Dermis blood vessel endothelial cell (primary cell): Measurements from ENCODE around the gene ESYT2. TPM values are rescaled to one million over a fixed set of nuclear protein-coding genes. Genes with fewer than 3 reads are reported as not detected.
A peak's percentile ranks its signal among the peaks of the same experiment; 100 is the strongest.

Experiments used
- DNase-seq: peaks from one replicate; pipeline ENCODE4 v3.0.0; 2010
- total RNA-seq: library from RNA; depleted of rRNA; stranded (reverse); fragments of >200 nt; gene quantifications from 2 replicates; pipeline ENCODE4 v1.2.3, GENCODE V29; 2014

ESYT2 gene
- total RNA-seq, 1 donor from 2014 or later = 67.6 TPM

DNA sequence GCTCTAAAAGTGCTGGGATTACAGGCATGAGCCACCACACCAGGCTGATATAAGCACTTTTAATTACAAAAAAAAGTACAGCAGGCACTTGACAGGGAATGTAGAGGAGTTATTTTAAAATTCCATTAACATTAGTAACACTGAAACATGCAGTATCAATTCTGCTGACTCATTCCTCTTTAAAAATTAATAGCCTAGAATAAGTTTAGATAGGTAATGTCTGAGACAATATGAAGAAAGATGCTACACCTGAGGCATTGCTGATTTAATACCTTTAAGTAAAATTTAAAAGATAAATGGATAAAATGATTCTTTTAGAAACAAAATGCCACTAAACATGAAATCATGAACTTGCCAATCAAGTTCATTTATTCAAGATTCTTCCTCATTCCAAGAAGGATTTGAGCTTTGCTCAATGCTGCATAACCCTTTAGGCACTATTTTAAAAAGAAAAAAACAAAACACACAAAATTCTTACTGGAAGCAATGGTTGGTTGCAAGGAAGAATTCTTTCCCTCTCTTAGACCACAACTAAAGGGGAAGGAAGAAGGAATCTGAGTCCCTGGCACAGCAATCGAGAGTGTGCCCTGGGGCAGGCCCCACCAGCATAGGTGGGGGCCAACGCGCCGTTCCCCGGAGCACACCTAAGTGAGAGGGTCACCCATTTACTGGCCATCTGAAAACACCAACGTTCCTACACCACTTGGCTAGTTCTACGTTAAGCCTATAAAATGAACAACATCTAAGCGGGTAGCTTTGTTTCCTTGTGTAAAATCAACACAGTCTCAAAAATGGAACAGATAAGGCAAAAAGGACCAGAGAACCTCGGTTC lies 26.6 kb downstream of the ESYT2 start:
- no peak for DNase-seq

GRCh38 chr7:158798741-158799140 lies 30.6 kb downstream of the ESYT2 start:
- DNase-seq = no peak

GRCh38 chr7:158796667-158797066 lies 32.6 kb downstream of the ESYT2 start:
- DNase-seq = peak; percentile 49

DNA sequence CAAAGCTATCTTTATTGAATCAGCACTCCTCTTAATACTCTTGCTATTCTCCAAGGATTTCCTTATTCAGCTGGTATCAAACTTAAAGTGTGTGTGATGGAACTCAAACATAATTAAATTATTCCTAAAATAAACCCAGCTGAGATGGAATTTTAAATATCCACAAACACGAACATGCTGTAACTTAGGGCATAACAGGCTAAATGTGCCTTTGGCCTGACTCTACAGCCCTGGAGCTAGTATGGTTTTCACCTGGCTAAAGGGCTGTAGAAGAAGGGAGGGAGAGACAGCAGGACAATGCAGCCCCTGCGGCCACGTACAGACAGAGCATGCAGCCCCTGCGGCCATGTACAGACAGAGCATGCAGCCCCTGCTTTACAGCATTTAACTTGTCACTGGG lies 34.0 kb downstream of the ESYT2 start:
- no peak for DNase-seq

DNA sequence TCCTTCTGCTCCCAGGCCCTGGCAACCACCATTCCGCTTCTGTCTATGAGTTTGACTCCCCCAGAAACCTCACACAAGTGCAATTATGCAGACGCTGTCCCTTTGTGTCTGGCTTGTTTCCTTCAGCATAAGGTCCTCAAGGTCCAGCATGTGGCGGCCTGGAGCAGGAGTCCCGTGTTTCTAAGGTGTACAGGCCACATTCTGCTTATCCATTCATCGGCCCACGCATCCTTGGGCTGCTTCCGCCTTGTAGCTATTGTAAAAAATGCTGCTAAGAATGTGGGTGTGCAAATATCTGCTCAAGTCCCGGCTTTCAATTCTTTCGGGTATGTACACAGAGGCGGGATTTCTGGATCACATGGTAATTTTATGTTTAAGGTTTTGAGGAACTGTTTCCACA lies 38.2 kb downstream of the ESYT2 start:
- DNase-seq = no peak

DNA sequence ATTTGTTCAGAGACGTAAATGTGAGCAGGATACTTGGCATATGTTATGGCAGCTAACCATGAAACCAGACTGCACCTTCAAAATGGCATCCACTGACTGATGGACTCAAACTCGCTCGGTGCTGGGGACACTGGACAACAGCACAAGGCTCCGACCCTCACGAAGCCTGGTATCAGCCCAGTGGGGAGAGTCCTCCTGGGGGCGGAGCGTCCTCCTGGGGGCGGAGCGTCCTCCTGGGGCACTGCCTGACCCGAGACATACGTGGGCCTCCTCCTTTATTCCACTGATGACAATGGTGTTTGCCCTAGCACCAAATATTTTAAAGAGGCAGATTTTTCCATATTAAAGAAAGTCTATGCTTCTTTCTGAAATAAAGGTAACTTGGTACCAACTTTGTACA lies 39.5 kb downstream of the ESYT2 start:
- no peak for DNase-seq

DNA sequence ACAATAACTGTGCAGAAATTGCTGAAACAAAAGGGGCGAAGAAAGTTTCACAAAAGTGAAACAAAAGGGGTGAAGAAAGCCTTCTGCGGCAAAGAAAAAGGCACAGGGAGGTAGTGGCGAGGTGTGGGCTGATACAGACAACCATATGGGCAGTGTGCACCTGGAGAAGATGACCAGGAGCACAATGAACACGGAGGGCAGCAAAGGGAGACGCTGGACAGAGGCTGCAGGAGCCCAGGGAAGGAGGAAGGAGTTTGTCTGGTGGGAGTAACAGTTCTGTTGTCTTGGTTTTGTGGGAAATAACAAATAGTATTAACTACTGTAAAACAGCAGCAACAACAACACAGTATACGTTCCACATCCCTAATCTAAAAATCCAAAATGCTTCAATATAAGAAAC lies 42.4 kb downstream of the ESYT2 start:
- no peak for DNase-seq

- no peak for DNase-seq
Observed at GRCh38 chr7:158784270-158784669, 45.0 kb downstream of the ESYT2 start.

DNA sequence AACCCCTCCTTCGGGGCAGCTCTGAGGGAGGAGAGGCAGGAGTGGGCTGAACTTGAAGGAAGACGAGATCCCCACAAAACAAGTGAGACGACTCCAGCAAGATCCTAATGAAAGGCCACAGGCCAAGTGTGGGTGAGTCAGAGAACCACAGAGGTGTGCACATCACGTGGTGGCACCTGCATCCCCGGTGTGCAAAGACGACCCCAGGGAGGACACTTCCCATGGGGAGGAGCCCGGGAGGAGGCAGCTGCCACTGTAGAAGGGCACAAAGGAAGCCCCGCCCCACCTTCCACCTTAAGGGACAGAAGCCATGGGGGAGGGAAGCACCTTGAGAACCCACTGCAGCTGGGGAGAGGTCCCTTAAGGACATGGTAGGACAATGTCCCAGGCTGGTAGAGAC lies 45.7 kb downstream of the ESYT2 start:
- no peak for DNase-seq

- peak; percentile 85 for DNase-seq
Observed at GRCh38 chr7:158782761-158783401, 46.4 kb downstream of the ESYT2 start.

GRCh38 chr7:158781974-158782664 lies 47.2 kb downstream of the ESYT2 start:
- no peak for DNase-seq

GRCh38 chr7:158781217-158781973 lies 47.9 kb downstream of the ESYT2 start:
- no peak for DNase-seq

DNA sequence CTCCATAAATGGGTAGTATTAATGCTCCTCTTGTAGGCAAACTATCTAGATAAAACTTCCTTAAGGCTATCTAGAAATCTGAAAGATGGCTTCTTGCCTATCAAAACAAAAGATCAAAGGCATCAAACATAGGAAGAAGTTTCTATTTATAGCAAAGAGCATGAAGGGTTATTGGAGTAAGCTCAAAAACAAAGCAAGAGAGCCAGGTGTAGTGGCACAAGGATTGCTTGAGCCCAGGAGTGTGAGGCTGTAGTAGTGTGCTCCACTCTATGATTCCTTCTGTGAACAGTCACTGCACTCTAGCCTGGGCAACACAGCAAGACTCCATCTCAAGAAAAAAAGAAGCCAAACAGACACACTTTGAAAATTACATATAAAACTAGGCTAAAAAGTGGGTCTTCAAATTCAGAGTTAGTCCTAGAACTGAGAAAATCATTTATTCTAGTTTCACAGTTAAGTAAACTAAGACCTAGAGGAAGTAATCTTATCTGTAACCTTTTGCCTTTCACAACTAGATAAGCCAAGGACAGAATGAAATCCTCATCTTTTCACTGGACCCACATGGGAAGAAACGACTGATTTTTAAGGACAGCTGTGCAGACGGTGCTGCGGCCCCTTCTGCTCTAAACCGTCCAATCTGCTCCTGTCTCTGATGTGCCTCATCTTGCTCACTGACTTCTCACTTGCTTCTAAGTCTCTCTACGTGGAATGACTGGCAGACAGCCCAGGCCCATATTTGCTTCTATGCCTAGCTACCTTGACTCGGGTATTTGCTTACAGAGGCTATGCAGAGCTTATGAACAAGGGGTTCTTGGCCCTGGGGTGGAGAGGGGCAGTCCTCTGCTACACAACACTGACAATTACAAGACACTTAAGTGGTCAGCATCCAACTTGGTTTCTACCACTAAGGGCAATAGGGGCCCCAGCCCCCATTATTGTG lies 50.0 kb downstream of the ESYT2 start:
- peak; percentile 34 for DNase-seq

DNA sequence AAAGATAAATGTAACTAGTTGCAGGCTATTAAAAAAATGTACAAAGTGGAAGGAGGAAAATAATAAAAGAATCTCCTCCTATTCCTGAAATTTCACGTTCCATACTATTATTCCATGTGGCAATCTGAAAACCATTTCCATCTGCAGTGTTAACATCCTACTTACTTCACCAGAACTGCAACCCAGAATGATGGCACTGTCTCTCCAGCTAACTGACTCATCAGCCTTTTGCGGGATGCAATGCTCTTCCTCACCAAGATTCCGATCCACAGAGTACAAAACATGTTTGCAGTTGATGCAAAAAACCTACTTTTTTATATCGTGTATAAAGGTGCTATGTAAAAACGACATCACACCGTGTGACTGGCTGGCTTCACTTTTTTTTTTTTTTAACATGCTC lies 50.8 kb downstream of the ESYT2 start:
- no peak for DNase-seq

- no peak for DNase-seq
Observed at GRCh38 chr7:158777793-158778192, 51.5 kb downstream of the ESYT2 start.

DNA sequence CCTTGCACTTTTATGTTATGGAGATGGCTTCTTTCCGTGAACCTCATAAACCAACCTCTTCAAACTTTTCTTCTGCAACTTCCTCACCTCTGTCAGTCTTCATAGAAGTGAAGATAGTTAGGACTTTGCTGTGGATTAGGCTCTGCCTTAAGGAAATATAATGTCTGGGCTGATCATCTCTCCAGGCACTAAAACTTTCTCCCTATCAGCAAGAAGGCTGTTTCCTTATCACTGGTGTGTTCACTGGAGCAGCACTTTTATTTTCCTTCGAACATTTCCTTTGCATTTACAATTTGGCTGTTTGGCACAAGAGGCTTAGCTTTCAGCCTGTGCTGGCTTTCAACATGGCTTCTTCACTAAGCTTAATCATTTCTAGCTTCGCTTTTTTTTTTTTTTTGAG lies 52.8 kb downstream of the ESYT2 start:
- no peak for DNase-seq

DNA sequence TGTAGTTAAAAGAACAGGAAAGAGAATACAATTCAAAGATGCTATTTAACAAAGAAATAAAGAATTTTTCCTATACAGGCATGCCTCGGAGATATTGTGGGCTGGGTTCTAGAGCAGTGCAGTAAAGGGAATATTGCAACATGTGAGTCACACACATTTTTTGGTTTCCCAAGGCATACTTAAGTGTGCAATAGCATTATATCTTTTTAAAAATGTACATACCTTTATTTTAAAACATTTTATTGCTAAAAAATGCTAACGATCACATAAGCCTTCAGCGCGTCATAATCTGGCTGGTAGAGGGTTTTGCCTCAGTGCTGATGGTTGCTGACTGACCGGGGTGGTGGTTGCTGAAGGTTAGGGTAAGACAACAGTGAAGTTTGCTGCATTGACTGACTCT lies 54.4 kb downstream of the ESYT2 start:
- DNase-seq = no peak

DNA sequence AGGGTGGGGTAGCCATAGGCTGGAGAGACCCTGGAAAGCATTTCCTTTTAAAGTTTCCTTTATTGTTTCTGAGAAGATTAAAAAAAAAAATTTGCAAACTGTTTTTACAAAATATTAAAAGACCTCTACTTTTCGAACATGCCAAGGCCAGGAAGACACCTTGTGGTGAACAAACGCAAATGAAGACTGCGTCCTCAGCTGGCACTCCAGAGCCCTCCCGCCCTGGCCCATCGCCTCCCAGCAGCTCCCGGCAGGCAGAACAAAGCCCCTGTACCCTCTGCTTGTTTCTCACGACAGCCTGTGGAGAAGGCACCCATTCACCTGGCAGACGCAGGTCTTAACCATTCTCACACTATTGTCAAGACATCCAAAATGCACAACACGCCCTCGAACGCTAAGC lies 56.4 kb downstream of the ESYT2 start:
- peak; percentile 52 for DNase-seq

DNA sequence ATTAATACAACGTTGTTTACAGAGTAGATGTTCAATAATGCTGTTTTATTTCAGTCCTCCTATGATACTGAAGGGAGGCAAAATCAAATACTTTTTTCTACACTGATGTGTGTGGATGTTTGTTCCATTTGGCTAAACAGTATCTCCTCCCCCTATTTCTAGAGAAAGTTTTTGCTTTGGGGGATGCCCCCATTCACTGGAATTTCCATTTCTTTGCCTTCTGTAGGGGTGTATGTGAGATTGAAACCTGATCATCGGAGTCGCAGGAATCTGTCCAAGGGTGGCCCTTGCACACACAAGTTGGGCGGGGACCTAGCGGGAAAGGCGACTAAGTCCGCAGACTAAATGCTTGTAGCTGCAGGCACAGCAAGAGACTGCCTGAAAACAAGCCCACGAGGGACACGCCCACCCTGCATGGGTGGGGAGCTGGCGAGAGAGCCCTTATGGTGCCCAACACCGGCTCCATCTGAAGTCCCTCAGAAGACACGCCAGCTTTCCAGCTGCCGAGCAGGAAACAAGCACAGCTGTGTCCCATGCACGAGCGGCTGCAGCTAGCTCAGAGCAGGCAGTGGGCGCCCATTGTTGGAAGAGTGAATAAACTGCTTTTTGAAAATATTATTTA lies 58.0 kb downstream of the ESYT2 start:
- DNase-seq = no peak

GRCh38 chr7:158767707-158768106 lies 61.6 kb downstream of the ESYT2 start:
- no peak for DNase-seq

DNA sequence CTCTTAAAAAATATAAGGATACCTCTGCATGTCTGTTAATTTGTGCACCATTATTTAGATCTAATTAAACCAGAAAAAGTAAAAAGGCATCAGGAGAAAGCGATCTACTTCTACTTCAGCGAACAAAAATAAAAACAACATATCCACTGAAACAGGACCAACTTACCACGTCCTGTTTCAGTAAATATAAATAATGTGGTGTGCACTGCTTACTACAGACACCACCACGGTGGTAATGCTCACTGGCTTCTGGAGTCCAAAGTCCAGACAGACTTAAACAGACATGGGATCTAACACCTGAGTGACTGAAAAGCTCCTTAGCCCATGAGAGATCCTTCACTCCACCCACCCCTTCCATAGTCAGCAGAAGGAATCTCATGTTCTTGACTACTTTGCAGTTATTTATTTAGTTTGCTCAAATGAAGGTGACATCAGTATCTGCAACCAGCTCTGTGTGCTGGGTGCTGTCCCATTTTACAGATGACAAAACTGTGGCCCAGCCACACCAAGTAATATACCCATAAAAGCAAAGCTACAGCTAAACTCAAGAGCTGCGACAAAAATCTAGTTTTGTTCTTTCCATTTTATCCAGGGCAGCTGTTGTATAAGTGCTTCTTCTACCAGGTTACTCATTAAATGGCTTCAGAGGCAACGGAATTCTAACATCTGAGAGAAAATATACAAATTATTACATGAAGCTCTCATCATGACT lies 62.6 kb downstream of the ESYT2 start:
- DNase-seq = no peak
